Muscle of leg (tissue), 11 donors: ENCODE measurements around the gene MLX. TPM values are rescaled to one million over a fixed set of nuclear protein-coding genes. Genes with fewer than 3 reads are reported as not detected.
"Not testable (repeated sequence)": the region's sequence is repeated elsewhere in the genome, so short reads cannot be mapped to it uniquely, and the experiment has no call there.

ENCODE experiments used
- DNase-seq: peaks from one replicate; pipeline ENCODE4 v3.0.0; 2013
- H3K27ac ChIP-seq: one replicate; pipeline ENCODE4 v1.5.1; 2013; ENCODE audit warnings: mild to moderate bottlenecking, low read length, control low read depth
- H3K27me3 ChIP-seq: one replicate; pipeline ENCODE4 v1.6.1; 2013; ENCODE audit warnings: low read length; ENCODE audit not compliant: control insufficient read depth, insufficient read depth
- H3K36me3 ChIP-seq: one replicate; pipeline ENCODE4 v1.6.1; 2013; ENCODE audit warnings: low read length; ENCODE audit not compliant: control insufficient read depth, insufficient read depth
- H3K4me1 ChIP-seq: one replicate; pipeline ENCODE4 v1.6.1; 2013; ENCODE audit warnings: low read length; ENCODE audit not compliant: control insufficient read depth, insufficient read depth
- H3K4me3 ChIP-seq: one replicate; pipeline ENCODE4 v1.5.1; 2013; ENCODE audit warnings: low read length, control low read depth
- H3K9me3 ChIP-seq: replicated peaks from 2 replicates; pipeline ENCODE4 v1.6.1; 2013; ENCODE audit warnings: low read depth, low read length; ENCODE audit not compliant: control insufficient read depth
- WGBS: methylation state at CpG from one replicate; pipeline ENCODE4 v1.1.5; 2013; ENCODE audit warnings: missing lambda C conversion rate; ENCODE audit not compliant: insufficient coverage; 5-methylcytosine and 5-hydroxymethylcytosine counted together
- polyA plus RNA-seq, 8 donors: library from polyadenylated mRNA; unstranded; fragments of 120-200 nt; gene quantifications; one replicate each; pipeline versions ENCODE4 v1.2.1 to v1.2.3, GENCODE V29; 2013; ENCODE audit warnings: inconsistent platforms in 1 of 8, low replicate concordance in 1 of 8; ENCODE audit not compliant: insufficient read length in 8 of 8, insufficient read depth in 1 of 8
- total RNA-seq: library from RNA; stranded (reverse); fragments of 120-200 nt; gene quantifications from one replicate; pipeline ENCODE4 v1.2.4, GENCODE V29; 2013

Gene MLX
- total and polyA plus RNA-seq, 9 donors, result 16.6 to 39.6 (median 34.9) TPM

- peaks cover 36% of the 10 kb centered on the region for H3K4me1 ChIP-seq
- no peaks in the 10 kb centered on the region for H3K27me3 ChIP-seq
- no peak overlapping the region for H3K4me3 ChIP-seq
- 81% methylated on average over 39 of the region's 39 CpGs for WGBS
- H3K9me3 ChIP-seq, result no peaks in the 10 kb centered on the region
- DNase-seq, result peak; percentile 85
- peak overlapping the region; percentile 84 for H3K27ac ChIP-seq
- peaks cover 58% of the 10 kb centered on the region for H3K36me3 ChIP-seq
Measured at GRCh38 chr17:42543190-42544079, 23.5 kb upstream of the MLX start.

- no peak for DNase-seq
- peaks cover 37% of the 10 kb centered on the region for H3K4me1 ChIP-seq
- H3K27ac ChIP-seq, result peak overlapping the region; percentile 13
- H3K36me3 ChIP-seq, result peaks cover 44% of the 10 kb centered on the region
- H3K27me3 ChIP-seq, result peaks cover 3% of the 10 kb centered on the region
- 64% methylated on average over 4 of the region's 8 CpGs for WGBS
- no peak overlapping the region for H3K4me3 ChIP-seq
- no peaks in the 10 kb centered on the region for H3K9me3 ChIP-seq
Measured at GRCh38 chr17:42544874-42545283, 22.0 kb upstream of the MLX start.

GRCh38 chr17:42545755-42546505 is 21.0 kb upstream of the MLX start:
- not testable (repeated sequence) for H3K27me3 ChIP-seq, H3K9me3 ChIP-seq, H3K4me3 ChIP-seq, DNase-seq, H3K27ac ChIP-seq
- 100% methylated on average over 1 of the region's 9 CpGs for WGBS
- peaks cover 37% of the 10 kb centered on the region for H3K36me3 ChIP-seq
- peaks cover 37% of the 10 kb centered on the region for H3K4me1 ChIP-seq

- Histone ChIP-seq H3K4me1 (peaks cover 37% of the 10 kb centered on the region), H3K4me3 (no peak overlapping the region), H3K27me3 (peaks cover 3% of the 10 kb centered on the region), H3K36me3 (peaks cover 27% of the 10 kb centered on the region), H3K27ac (no peak overlapping the region), H3K9me3 (no peaks in the 10 kb centered on the region)
- DNase-seq, result no peak
- 71% methylated on average over 19 of the region's 23 CpGs for WGBS
Measured at GRCh38 chr17:42547001-42547461, 19.9 kb upstream of the MLX start.

GRCh38 chr17:42547698-42548069 is 19.2 kb upstream of the MLX start:
- Histone ChIP-seq H3K27ac (no peak overlapping the region), H3K4me3 (no peak overlapping the region), H3K36me3 (peaks cover 23% of the 10 kb centered on the region), H3K4me1 (peaks cover 31% of the 10 kb centered on the region), H3K9me3 (no peaks in the 10 kb centered on the region), H3K27me3 (peaks cover 3% of the 10 kb centered on the region)
- DNase-seq, result no peak
- WGBS, result 84% methylated on average over 13 of the region's 14 CpGs

GRCh38 chr17:42548070-42548837 is 18.6 kb upstream of the MLX start:
- Histone ChIP-seq H3K4me3 (peak overlapping the region; percentile 37), H3K27me3 (peaks cover 3% of the 10 kb centered on the region), H3K9me3 (no peaks in the 10 kb centered on the region), H3K27ac (no peak overlapping the region), H3K36me3 (peaks cover 17% of the 10 kb centered on the region), H3K4me1 (peaks cover 29% of the 10 kb centered on the region)
- DNase-seq, result no peak
- WGBS, result 8% methylated on average over 59 of the region's 74 CpGs

GRCh38 chr17:42548993-42549755 is 17.7 kb upstream of the MLX start:
- no peak overlapping the region for H3K4me3 ChIP-seq
- 97% methylated on average over 8 of the region's 14 CpGs for WGBS
- peaks cover 13% of the 10 kb centered on the region for H3K36me3 ChIP-seq
- H3K27ac ChIP-seq, result no peak overlapping the region
- H3K4me1 ChIP-seq, result peaks cover 29% of the 10 kb centered on the region
- H3K9me3 ChIP-seq, result no peaks in the 10 kb centered on the region
- peaks cover 3% of the 10 kb centered on the region for H3K27me3 ChIP-seq
- no peak for DNase-seq

GRCh38 chr17:42552736-42553135 is 14.2 kb upstream of the MLX start, which contains the start of gene HSD17B1:
HSD17B1 (plus strand) TSS chr17:42552923; CDS start chr17:42552934, 11 bp downstream.
- H3K4me3 ChIP-seq, result peak within 1 kb of the TSS; percentile 96

GRCh38 chr17:42553161-42553818 is 13.6 kb upstream of the MLX start:
- Histone ChIP-seq H3K9me3 (no peaks in the 10 kb centered on the region), H3K27me3 (peaks cover 3% of the 10 kb centered on the region), H3K27ac (no peak overlapping the region), H3K4me1 (peaks cover 26% of the 10 kb centered on the region), H3K4me3 (peak overlapping the region; percentile 96), H3K36me3 (no peaks in the 10 kb centered on the region)
- WGBS, result 57% methylated on average over 42 of the region's 45 CpGs
- no peak for DNase-seq

More at GRCh38 chr17:42552736-42553135, 14.2 kb upstream of the MLX start, which contains the start of gene HSD17B1:
- peaks cover 26% of the 10 kb centered on the region for H3K4me1 ChIP-seq
- not testable (repeated sequence) for H3K36me3 ChIP-seq, H3K9me3 ChIP-seq, DNase-seq, H3K27ac ChIP-seq, H3K27me3 ChIP-seq
- 96% methylated on average over 4 of the region's 15 CpGs for WGBS
